Stimulated activated CD8-positive, alpha-beta memory T cell treated with anti-CD3 and anti-CD28 coated beads, Interleukin-15, amount 100 ng/mL, for 1 hour (primary cell): Measurements from ENCODE around the gene ZBTB37.
"Not testable (repeated sequence)": the region's sequence is repeated elsewhere in the genome, so short reads cannot be mapped to it uniquely, and the experiment has no call there.

Experiments used
- DNase-seq: peaks from one replicate; pipeline ENCODE4 v3.0.0-alpha.2; 2020; ENCODE audit warnings: low read depth

ZBTB37 gene

DNA sequence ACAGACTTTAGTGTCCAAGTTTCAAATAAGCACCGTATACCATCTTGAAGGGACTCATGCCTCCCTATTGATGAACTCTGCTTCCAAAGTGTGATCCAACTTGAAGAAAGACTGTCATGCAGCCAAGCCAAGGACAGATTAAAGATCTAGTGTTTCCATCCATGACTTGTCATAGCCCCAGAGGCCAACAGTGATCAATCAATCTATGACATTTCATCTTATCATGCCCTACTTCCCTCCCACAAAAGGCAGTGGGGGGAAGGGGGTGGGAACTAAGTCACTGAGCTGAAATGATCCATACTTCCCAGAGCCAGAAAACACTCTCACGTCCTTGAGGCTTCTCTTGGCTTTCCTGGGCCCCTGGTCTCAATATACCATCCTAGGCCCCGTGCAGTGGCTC, 44.9 kb downstream of the ZBTB37 start:
- no peak for DNase-seq

DNA sequence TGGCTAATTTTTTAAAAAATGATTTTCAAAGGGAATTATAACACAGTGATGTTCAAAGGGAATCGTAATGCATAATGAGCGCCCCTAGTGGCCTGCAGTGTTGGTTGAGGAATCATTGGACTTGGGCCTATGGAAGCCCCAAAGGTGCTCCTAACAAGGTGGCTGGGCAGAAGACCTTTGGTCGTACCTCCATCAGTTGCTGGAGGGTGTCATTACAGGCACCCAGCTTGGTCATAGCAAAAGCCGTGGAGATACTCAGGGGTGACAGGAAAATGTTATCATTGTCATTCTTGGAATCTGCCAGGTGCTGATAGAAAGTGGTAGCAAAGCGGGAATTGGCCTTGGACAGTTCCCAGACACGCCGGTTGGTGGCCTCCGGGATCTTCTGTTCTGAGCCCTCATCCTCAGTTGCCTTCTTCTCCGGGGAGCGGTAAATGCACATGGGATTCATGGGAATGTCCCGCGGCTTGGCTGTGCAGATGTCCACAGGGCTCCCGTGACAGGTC, 46.2 kb downstream of the ZBTB37 start:
- no peak for DNase-seq

DNA sequence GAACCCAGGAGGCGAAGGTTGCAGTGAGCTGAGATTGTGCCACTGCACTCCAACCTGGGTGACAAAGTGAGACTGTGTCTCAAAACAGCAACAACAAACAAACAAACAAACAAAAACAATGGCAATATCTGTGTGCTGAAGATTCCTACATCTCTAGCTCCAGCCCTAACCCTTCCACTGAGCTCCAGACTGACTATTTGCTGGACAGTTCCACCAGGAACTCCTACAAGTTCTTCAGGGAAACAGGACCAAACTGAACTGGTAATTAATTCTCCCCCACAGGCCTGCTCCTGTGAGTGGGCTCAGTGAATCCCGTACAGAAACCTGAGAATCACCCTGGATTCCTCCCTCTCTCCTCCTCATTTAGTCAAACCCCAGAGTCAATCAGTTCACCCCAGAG, 47.4 kb downstream of the ZBTB37 start:
- DNase-seq = no peak

DNA sequence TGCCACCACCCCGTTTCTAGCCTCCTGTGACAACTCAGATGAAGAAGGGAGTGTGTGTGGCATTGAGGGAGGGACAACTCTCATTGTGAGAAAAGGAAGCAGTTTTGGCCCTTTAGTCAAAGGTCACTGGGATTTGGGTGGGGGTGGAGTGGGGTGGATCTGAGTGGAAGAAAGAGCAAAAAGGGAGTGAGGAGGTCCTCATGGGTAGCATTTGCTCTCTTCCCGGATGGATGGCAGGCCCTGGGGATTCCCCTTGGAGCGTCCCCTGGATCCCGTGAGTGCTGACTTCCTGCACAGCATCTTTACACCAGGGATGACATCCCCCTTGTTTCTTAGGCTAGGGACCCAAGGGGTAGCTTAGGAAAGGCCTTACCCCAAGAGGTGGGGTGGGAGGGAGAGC, 48.5 kb downstream of the ZBTB37 start:
- no peak for DNase-seq

DNA sequence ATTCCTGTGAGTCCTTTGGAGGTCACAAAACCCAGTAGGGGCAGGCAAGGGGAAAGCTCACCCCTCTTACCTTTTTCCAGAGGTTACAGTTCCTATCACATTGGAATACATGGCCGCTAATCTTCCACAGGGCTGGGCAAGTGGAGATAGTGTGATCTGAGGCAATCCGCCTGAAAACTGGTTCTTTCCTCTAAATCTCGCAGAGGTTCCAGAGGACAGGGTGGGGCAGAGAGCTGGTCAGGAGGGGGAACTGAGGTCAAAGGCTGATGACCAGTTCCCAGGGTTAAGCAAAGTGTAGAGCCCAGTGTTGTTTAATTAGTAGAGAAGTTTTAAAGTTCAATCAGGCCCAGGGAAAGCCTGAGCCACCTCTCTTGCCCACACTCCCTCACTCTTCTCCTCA, 49.0 kb downstream of the ZBTB37 start, which contains the start of gene SERPINC1:
Gene SERPINC1 (minus strand): TSS at position 179 of the 400 bp plus-strand sequence. CDS start 68 bp downstream, at position 111.
- no peak for DNase-seq

DNA sequence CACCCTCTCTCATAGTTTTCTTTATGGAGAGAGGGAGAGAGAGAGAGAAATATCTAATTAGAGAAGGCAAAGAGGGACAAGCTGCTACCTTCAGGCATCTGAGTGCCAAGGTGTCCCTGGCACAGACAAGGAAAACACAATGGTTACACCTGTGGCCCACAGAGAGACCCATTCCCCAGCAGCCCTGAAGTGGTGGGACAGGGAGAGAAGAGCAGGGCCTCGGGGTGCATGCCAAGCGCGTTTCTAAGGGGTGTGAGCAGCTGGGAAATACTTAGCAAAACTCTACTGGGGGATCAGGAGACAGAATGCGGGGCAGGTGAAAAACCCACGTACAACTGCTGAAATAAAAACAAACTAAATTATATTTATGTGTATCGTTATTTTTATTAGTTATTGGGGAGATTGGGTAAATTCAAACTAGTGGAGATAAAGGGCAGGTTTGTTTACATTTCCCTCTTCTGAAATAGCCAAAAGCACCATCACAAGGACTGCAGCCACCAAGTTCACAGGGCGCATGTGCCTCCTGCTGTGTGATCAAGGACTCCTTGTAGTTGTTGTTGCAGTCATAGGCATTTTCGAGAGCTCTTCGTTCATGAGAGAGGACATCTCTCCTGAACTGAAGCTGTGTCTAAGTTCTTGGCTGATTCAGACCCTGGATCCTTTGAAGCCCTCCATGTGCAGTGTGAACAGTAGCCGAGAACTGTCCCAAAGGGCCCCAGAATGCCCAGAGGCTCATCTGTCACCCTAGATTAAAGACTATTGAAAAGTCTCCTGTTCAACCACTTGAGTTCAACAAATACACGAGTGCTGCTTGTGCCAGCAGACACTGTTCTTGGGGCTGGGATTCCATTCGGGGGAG, 49.7 kb downstream of the ZBTB37 start:
- no peak for DNase-seq

DNA sequence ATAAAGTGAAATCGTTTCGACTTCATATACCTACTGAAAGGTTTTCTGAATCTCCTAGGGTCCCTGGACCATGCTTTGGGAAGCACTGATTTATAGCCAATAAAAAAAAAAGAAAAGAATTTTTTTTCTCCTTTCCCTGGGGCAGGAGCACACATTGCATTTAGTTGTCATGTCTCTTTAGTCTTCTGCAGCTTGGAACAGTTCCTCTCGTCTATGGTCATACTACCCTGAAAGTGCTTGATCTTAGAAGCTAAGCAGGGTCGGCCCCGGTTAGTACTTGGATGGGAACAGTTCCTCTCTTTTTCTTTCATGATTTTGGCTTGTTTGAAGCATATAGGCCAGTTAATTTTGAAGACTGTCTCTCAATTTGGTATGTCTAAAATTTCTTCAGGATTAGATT, 52.7 kb downstream of the ZBTB37 start:
- DNase-seq = no peak

DNA sequence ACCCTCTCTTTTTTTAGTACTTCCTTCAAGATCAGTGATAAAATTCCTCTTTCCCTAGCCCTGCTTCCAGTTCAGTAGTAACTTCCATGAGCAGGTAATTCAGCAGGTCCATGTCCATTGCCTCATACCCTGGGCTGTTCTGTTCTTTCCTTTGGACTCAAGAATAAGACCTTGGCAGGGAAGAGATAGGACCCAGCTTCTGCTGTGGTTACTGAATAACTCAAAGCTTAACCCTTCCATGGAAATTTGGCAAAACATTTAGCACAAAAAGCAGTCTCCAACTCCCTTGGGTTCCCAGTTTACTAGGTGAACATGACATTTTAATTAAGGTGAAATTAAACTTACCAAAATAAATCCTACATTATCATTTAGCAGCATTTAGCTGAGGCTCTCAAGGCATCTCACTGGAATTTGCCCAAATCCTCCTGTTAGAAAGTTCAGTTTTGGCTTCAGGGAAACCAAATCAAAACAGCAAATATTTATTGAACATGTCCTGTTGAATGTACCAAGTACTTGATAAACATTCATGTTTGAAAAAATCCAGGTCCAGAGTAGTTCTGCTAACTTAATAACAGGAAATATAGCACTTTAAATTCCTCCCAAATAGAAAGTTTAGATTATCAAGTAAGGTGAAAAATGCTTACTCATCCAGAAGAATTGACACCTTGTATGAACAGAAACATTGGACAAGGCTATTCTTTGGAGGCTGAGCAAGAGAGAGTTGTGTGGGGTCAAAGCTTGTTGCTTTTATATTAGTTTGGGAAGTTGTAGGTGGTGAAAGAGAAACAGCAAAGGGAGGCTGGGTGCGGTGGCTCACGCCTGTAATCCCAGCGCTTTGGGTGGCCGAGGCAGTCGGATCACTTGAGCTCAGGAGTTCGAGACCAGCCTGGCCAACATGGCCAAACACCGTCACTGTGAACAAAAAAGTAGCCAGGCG, 57.4 kb downstream of the ZBTB37 start:
- no peak for DNase-seq

DNA sequence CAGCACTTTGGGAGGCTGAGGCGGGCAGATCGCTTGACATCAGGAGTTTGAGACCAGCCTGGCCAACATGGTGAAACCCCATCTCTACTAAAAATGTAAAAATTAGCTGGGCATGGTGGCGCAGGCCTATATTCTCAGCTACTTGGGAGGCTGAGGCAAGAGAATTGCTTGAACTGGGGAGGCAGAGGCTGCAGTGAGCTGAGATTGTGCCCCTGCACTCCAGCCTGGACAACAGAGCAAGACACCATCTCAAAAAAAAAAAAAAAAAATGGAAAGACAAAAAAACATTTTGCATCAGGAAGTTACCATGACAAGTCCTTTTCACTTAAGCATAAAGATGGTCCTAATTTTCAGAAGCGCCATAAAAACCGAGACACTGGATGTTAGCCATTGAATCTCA, 62.4 kb downstream of the ZBTB37 start:
- not testable (repeated sequence) for DNase-seq

DNA sequence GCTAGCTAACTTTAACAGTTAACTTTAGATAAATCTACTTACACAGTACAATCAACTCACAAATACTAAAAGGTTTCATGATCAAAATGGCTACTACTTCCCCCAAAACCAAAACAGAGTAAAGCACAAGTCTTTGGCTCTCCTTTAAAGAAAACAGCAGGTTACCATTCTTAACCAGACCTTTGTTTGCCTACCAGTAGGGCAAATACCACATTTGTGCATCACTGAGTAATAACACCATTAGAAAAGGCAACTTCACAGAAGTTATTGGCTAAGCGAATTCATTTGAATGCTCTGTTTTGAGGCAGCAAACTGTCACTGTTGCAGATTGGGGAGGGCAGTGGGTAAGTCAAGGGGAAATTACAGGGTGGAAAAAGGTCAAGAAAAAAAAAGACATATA, 66.3 kb downstream of the ZBTB37 start:
- no peak for DNase-seq

DNA sequence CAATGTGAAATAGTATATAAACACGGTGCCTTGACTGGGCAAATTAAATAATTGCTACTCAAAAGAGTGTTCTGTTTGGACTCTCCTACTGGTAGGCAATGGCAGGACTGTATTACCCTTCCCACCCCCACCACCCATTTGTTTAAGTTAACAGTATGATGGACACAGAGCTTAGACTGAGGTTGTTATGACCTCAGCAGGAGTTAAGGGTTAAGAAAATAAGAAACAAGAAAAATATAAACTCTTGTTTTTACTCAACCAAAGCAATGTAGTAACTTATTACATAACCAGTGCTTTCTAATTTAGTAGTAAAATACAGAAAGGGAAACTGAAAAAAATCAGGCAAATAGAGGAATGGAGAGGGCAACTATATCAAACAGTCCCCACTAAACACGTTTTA, 68.9 kb downstream of the ZBTB37 start:
- DNase-seq = no peak

DNA sequence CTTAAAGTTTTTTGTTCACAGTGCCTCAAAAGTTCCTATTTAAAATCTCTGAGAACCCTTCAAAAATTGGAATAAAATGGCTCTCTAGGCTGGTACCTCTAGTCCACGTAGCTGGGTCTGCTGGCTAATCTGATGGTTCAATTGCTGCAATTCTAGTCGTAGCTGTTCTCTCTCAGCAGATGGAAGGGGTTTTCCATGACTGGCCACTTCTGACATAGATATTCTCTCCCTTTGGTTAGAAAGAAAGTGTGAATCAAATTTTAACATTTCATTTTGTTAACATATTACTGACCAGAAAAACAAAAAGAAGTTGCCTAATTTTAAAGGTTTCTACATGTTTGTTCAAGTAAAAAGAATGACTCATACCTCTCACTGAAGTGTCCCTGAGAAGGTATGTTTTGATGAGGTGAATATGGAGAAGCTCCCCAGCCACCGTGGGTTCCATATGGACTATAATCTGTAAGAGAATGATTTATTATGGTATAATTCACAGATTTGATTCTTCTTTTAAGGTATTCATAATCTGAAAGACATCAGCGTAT, 78.3 kb downstream of the ZBTB37 start:
- no peak for DNase-seq

DNA sequence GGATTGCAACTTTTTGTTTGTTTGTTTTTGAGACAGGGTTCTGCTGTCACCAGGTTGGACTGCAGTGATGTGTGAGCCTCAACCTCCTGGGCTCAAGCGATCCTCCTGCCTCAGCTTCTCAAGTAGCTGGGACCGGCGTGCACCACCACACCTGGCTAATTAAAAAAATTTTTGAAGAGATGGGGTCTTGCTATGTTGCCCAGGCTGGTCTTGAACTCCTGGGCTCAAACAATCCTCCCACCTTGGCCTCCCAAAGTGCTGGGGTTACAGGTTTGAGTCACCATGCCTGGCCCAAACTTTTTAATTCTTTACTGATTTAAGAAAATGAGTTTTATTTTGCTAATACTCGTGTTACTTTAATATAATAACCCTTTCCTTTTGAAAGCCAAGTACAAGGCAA, 80.4 kb downstream of the ZBTB37 start:
- no peak for DNase-seq
